HEK293T (cell line): ENCODE measurements around the gene SLC41A1.

Source experiments
- L3MBTL2 ChIP-seq: fragments of 450-650 bp; conservative IDR thresholded peaks from 2 replicates; pipeline ENCODE4 v1.6.1; 2016; ENCODE audit warnings: mild to moderate bottlenecking
- SP1 ChIP-seq: fragments of 450-650 bp; IDR thresholded peaks from 2 replicates; pipeline ENCODE4 v1.6.1; 2017
- SUZ12 ChIP-seq: fragments of 450-650 bp; IDR thresholded peaks from 2 replicates; pipeline ENCODE4 v1.6.1; 2016; ENCODE audit warnings: mild to moderate bottlenecking

DNA sequence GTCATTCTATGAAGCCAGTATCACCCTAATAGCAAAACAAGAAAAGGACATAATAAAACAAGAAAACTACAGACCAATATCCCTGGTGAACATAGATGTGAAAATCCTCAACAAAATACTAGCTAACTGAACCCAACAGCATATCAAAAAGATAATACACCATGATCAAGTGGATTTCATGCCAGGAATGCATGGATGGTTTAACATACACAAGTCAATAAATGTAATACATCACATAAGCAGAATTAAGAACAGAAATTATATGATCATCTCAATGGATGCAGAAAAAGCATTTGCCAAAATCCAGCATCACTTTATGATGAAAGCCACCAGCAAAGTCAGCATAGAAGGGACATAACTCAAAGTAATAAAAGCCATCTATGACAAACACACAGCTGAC lies 43.4 kb upstream of the SLC41A1 start:
- TF ChIP-seq SUZ12, result no peak
- no peak for TF ChIP-seq SP1
- TF ChIP-seq L3MBTL2, result no peak
